GM13976 (cell line): ENCODE measurements around the gene AGAP9.
"Not testable (repeated sequence)": the region's sequence is repeated elsewhere in the genome, so short reads cannot be mapped to it uniquely, and the experiment has no call there.

ENCODE experiments used
- DNase-seq: peaks from one replicate; pipeline ENCODE4 v3.0.0; 2012; ENCODE audit warnings: low spot score
- CTCF ChIP-seq: IDR thresholded peaks from 2 replicates; pipeline ENCODE4 v1.5.1; 2012; ENCODE audit warnings: borderline replicate concordance, mild to moderate bottlenecking; ENCODE audit not compliant: insufficient read depth; ENCODE audit errors: extremely low read depth, missing control alignments, control extremely low read depth
- in situ Hi-C: fragments of 300-500 bp; cut with MboI; formaldehyde crosslinking; loops from one replicate; pipeline ENCODE4 v1.12.0; 2022; ENCODE audit warnings: low sequenced_read_pairs, mixed read lengths, inconsistent platforms; ENCODE audit not compliant: unreplicated experiment

AGAP9 gene

GRCh38 chr10:47456794-47457527 is 66.5 kb downstream of the AGAP9 start:
- no peak for TF ChIP-seq CTCF
- in situ Hi-C loops, result no loop called here
- peak; percentile 3 for DNase-seq

GRCh38 chr10:47456079-47456785 is 67.2 kb downstream of the AGAP9 start:
- in situ Hi-C loops, result no loop called here
- TF ChIP-seq CTCF, result no peak
- DNase-seq, result peak; percentile 3

DNA sequence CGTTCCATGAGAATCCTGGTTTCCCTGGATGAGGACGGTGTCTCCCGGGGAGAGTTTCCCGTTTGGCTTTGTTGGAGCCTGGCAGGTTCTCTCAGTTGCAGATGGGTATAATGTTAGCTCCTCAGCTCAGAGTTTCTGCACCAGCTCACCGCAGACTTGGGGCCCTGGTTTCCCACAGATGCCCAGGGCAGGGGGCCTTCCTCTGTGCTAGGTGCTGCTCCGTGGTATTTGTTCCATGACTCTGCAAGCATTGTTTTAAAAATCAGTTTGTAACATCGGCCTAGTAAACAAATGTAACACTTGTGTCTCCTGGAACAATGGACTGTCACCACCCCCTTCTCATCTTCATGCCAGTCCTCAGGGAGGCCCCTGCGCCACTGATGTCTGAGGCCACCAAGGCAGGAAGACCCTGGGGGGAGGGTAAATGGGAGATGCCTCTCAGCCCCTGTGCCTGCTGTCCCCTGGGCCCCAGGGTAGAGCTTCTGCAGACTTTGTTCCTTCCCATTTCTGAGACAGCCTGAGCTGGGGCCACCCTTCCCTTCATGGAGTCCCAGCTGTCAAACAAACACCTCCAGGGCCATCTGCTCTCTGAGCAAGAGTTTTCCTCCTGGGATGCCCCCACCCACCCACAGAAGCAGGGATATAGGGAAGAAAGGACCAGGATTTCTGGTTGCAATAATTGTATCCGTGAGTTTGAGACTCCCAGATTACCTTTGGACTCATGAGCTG is 67.9 kb downstream of the AGAP9 start:
- in situ Hi-C loops, result not testable (repeated sequence)
- peak; percentile 3 for DNase-seq

- peak; percentile 20 for DNase-seq
- in situ Hi-C loops, result no loop called here
- no peak for TF ChIP-seq CTCF
Observed at GRCh38 chr10:47454780-47455058, 68.7 kb downstream of the AGAP9 start.

GRCh38 chr10:47454008-47454779 is 69.2 kb downstream of the AGAP9 start:
- peak; percentile 24 for DNase-seq
- in situ Hi-C loops, result no loop called here
- no peak for TF ChIP-seq CTCF

- TF ChIP-seq CTCF, result no peak
- in situ Hi-C loops, result no loop called here
- peak; percentile 23 for DNase-seq
Observed at GRCh38 chr10:47453141-47454007, 70.1 kb downstream of the AGAP9 start.
